ENCODE data around the gene PDSS2.
"Not testable (repeated sequence)": the region's sequence is repeated elsewhere in the genome, so short reads cannot be mapped to it uniquely, and the experiment has no call there.

PDSS2 gene

GRCh38 chr6:107475826-107476225 is 16.5 kb upstream of the PDSS2 start:
- DNase-seq (ENCODE audit: low read depth in 1 of 2, low spot score in 1 of 2), result not testable (repeated sequence)

- not testable (repeated sequence) for DNase-seq (ENCODE audit: low read depth in 1 of 2, low spot score in 1 of 2)
These were observed 16.0 kb upstream of the PDSS2 start for GRCh38 chr6:107475360-107475759.

GRCh38 chr6:107473660-107474059 is 14.3 kb upstream of the PDSS2 start:
- DNase-seq (ENCODE audit: low read depth in 1 of 2, low spot score in 1 of 2), result no peak

GRCh38 chr6:107470364-107470763 is 11.0 kb upstream of the PDSS2 start:
- DNase-seq (ENCODE audit: low read depth in 1 of 2, low spot score in 1 of 2), result no peak

GRCh38 chr6:107466062-107466461 is 6.7 kb upstream of the PDSS2 start:
- no peak for DNase-seq (ENCODE audit: low read depth in 1 of 2, low spot score in 1 of 2)

GRCh38 chr6:107460083-107460631 is 793 bp upstream of the PDSS2 start:
- peak in 1 of 2 donors; percentile 7 for DNase-seq (ENCODE audit: low read depth in 1 of 2, low spot score in 1 of 2)

GRCh38 chr6:107458672-107459282 is 587 bp downstream of the PDSS2 start:
- peak; percentile 3 to 4 for DNase-seq (ENCODE audit: low read depth in 1 of 2, low spot score in 1 of 2)

- DNase-seq (ENCODE audit: low read depth in 1 of 2, low spot score in 1 of 2), result no peak
These were observed 10.6 kb downstream of the PDSS2 start for GRCh38 chr6:107448776-107449175.

- DNase-seq (ENCODE audit: low read depth in 1 of 2, low spot score in 1 of 2), result no peak
These were observed 11.6 kb downstream of the PDSS2 start for GRCh38 chr6:107447663-107448216.

GRCh38 chr6:107444277-107444676 is 15.1 kb downstream of the PDSS2 start:
- DNase-seq (ENCODE audit: low read depth in 1 of 2, low spot score in 1 of 2), result no peak

- DNase-seq (ENCODE audit: low read depth in 1 of 2, low spot score in 1 of 2), result no peak
These were observed 15.6 kb downstream of the PDSS2 start for GRCh38 chr6:107443608-107444267.

- DNase-seq (ENCODE audit: low read depth in 1 of 2, low spot score in 1 of 2), result no peak
These were observed 16.3 kb downstream of the PDSS2 start for GRCh38 chr6:107442938-107443607.

- no peak for DNase-seq (ENCODE audit: low read depth in 1 of 2, low spot score in 1 of 2)
These were observed 17.7 kb downstream of the PDSS2 start for GRCh38 chr6:107441682-107442081.

- DNase-seq (ENCODE audit: low read depth in 1 of 2, low spot score in 1 of 2), result no peak
These were observed 18.4 kb downstream of the PDSS2 start for GRCh38 chr6:107440936-107441335.

- no peak for DNase-seq (ENCODE audit: low read depth in 1 of 2, low spot score in 1 of 2)
These were observed 20.0 kb downstream of the PDSS2 start for GRCh38 chr6:107439406-107439805.

GRCh38 chr6:107437691-107438090 is 21.7 kb downstream of the PDSS2 start:
- no peak for DNase-seq (ENCODE audit: low read depth in 1 of 2, low spot score in 1 of 2)

GRCh38 chr6:107436881-107437280 is 22.5 kb downstream of the PDSS2 start:
- DNase-seq (ENCODE audit: low read depth in 1 of 2, low spot score in 1 of 2), result no peak

GRCh38 chr6:107435798-107436197 is 23.6 kb downstream of the PDSS2 start:
- no peak for DNase-seq (ENCODE audit: low read depth in 1 of 2, low spot score in 1 of 2)

GRCh38 chr6:107434812-107435211 is 24.6 kb downstream of the PDSS2 start:
- no peak for DNase-seq (ENCODE audit: low read depth in 1 of 2, low spot score in 1 of 2)

GRCh38 chr6:107425951-107426350 is 33.4 kb downstream of the PDSS2 start:
- DNase-seq (ENCODE audit: low read depth in 1 of 2, low spot score in 1 of 2), result not testable (repeated sequence)

- DNase-seq (ENCODE audit: low read depth in 1 of 2, low spot score in 1 of 2), result no peak
These were observed 35.8 kb downstream of the PDSS2 start for GRCh38 chr6:107423474-107423990.

Measured in activated CD4-positive, alpha-beta T cell treated with anti-CD3 and anti-CD28 coated beads, Interleukin-2, amount 50 U/mL, for 24 hours (primary cell).